Activated CD8-positive, alpha-beta memory T cell treated with anti-CD3 and anti-CD28 coated beads for 36 hours (primary cell): ENCODE measurements around the gene KIZ. TPM values are rescaled to one million over a fixed set of nuclear protein-coding genes. Genes with fewer than 3 reads are reported as not detected.

ENCODE experiments used
- CTCF ChIA-PET: fragments of 350-600 bp; sonication (Branson Sonifier 250); formaldehyde crosslinking; loops from one replicate; lab custom pipeline; 2021; ENCODE audit warnings: antibody characterized with exemption; lab: Charles Lee
- POLR2A ChIA-PET: fragments of 350-600 bp; sonication (Branson Sonifier 250); formaldehyde crosslinking; loops from one replicate; lab custom pipeline; 2021; ENCODE audit warnings: antibody characterized with exemption; lab: Charles Lee
- total RNA-seq, 2 experiments: library from RNA; stranded (reverse); gene quantifications; one replicate each; pipeline ENCODE4 v1.2.3, GENCODE V29; 2021

Gene KIZ
- total RNA-seq = 10 to 100 TPM in 1 of 2 experiments, 1 to 10 TPM in 1; 9.2 to 10.1 TPM

- ChIA-PET CTCF (interaction anchor here (1.3 to 1.5 kb wide), 2 partner anchors 20 to 380 kb away, joined by 3 read pairs; no protein-coding TSS in a partner anchor), POLR2A (no interaction called here)
Measured at GRCh38 chr20:21125849-21126580, at the start of gene KIZ. KIZ (plus strand) TSS chr20:21126082; CDS start chr20:21126116, 34 bp downstream.

GRCh38 chr20:21077809-21078345 is 48.0 kb upstream of the KIZ start:
- ChIA-PET CTCF (no interaction called here), POLR2A (no interaction called here)

DNA sequence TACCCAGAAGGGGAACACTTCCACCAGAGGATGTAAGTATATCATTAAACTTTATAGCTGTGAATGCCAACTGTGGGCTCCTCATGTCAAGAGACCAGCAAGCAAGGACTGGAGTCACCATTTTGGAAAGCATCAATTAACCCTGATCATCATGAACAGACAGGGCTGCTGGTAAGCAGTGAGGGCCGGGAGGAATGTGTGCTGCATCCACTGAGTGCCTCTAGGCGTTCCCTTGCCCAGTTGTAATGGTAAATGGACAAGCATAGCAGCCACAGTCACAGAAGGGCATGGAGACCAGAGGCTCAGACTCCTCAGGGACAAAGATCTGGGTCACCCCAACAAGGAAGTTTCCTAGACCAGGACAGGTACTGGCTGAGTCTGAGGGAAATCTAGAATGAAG is 43.3 kb upstream of the KIZ start:
- CTCF ChIA-PET = no interaction called here
- POLR2A ChIA-PET = no interaction called here

DNA sequence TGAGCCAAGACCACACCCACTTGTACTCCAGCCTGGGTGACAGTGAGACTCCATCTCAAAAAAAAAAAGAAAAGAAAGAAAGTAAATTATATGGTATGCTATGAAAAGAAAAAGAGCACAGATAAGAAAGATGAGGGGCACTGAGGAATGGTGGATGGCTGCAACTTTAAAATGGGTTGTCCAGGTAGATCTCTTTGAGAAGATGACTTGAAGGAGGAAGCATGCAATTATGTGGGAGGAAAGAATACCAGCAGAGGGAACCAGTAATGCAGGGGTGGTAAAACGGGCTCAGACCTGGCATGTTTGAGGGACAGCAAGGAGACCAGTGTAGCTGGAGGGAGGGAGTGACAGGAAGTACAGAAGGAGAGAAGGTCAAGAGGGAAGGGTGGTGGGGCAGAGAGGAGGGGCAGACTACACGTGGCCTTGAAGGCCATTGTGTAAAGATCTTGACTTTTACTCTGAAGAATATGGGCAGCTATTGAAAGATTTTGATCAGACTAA is 42.0 kb upstream of the KIZ start:
- ChIA-PET POLR2A (no interaction called here), CTCF (interaction anchor here (1.2 kb wide), 1 partner anchor 25 kb away, joined by 3 read pairs; no protein-coding TSS in a partner anchor)

- POLR2A ChIA-PET = no interaction called here
Measured at GRCh38 chr20:21087862-21088540, 37.9 kb upstream of the KIZ start.

GRCh38 chr20:21089391-21089790 is 36.5 kb upstream of the KIZ start:
- ChIA-PET POLR2A (no interaction called here), CTCF (no interaction called here)

More at GRCh38 chr20:21087862-21088540, 37.9 kb upstream of the KIZ start:
- CTCF ChIA-PET = no interaction called here

DNA sequence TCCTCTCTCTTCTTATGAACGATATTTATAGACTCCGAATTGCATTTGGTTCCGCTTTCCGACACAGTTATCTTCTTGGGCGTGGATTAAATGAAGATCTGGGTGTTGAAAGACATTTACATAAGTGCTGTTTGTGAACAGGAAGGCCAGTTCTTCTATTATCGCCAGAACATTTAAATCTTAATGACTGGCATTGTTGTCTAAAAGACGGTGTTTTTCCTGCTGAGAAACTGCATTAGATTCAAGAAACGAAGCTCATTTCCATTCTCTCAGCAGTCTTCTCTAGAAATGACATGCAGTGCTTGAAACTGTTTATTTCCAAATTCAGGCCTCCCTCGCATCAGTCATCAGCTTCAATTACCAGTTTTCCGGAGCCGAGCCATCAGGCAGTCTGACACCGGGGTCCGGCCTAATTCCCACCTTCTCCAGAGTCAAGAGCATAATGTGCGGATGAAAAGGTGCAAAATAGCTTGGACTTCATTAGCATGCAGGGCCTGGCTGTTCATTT is 35.7 kb upstream of the KIZ start:
- ChIA-PET POLR2A (no interaction called here), CTCF (no interaction called here)

DNA sequence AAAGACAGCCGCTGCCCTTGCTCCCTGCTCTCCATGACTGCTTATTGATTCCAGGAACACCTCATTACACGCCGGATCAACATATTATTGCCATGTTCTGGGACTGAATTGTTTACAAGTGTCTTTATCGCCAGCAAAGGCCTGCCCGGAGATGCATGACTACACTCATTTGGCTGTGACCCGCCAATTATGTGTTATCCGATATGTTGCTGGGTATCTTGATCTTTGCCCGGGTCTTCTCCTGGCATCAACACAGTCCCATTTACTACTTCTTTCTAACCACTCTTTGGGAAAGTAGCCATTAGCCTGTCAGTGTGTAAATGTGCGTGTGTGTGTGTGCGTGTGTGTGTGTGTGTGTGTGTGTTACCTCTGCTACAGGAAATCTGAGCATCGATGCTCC is 35.2 kb upstream of the KIZ start:
- CTCF ChIA-PET = no interaction called here
- POLR2A ChIA-PET = no interaction called here

DNA sequence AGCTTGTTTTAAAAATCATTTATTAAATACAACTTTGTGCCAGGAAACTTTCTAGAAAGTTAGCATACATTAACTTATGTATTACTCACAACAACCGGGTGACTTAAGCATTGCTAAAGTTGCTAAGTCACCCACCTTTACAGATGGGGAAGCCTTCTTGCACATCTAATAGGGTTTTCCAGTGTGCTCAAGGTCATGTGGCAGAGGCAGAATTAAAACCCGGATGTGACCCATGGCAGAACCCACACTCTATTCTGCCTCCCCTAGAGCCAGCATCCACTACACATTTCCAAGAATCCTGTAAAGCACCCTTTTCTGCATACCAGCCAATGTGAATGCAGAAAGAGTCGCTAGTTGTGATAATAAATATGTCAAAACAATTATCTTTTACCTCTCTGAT is 33.1 kb upstream of the KIZ start:
- ChIA-PET POLR2A (no interaction called here), CTCF (no interaction called here)

- POLR2A ChIA-PET = no interaction called here
- CTCF ChIA-PET = no interaction called here
Measured at GRCh38 chr20:21096321-21097043, 29.4 kb upstream of the KIZ start.

DNA sequence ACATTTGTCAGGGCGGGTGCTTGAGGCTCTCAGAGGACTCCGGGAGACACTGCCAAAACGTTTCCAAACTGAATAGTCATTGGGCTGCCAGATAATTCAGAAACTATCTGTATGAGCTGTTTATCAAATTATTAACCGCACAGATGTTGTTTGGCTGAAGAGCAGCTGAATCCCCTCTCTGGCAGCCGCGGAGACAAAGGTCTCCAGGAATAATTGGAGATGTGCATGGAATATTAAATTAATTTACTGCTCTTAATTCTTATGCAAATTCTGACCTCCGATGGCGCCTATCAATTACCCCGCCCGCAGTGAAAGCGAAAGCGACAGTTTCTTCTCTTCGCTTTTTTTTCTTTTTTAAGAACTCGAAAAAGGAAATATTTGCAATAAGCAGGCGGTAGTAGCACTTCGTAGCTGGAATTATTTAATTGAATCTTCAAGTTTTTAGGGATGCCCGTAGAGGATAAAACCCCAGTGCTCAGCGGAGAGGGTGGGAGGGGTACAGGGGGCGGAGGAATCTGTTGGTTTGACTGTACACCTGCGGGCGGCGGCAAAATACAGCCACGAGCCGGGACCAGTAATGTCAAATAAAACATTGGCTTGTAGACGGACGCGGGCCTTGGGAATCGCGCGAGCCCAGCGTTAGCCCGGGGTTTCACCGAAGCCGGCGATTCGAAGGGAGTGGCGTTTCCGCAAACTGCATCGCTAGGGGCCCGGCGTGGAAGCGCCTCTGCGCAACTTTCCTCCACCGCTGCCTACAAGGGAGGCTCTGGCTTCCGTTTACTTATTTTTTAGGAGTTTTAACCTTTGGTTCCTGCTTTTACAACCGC is 25.9 kb upstream of the KIZ start:
- CTCF ChIA-PET = interaction anchor here (0.7 kb wide), 1 partner anchor 405 kb away, joined by 5 read pairs; no protein-coding TSS in a partner anchor

DNA sequence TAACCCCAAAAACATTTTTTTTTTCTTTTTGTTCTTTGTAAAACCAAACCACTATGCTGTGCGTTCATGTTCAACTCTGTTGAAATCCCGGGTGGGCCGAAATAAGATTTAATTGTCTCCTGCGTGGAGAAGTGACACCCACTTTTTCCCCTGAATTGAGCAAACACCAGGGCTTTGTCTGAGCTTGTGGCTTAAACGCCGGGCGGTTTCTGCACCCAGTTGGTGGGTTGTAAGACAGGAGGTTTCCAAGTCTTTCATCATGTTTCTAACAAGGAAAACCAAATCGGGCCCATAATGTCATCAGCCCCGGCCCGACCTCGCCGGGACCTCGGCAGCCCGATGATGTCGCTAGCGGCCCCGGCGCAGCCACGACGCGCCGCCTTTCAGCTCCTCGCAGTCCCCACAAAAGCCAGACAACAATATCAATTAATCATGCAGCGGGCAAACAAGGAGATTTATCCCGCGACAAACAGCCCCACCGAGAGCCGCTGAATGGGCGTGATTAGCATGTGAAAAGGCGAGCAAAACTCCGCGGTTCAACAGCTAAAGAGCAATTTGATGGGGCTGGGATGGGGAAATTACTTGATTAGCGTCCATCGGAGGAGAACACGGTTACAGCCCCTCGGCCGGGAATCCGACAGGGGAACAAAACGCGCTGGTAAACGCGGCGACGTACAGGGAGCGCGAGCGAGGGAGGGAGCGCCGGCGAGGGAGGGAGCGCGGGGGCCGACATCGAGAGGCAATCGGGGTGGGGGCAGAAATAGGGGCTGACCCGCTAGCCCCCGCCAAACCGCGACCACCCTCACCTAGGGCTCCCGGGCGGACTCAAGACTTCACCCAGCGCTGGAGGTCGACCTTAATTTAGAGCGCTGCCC is 25.1 kb upstream of the KIZ start:
- POLR2A ChIA-PET = interaction anchor here (0.7 to 1.1 kb wide), 2 partner anchors 22 to 205 kb away, joined by 3 read pairs; no protein-coding TSS in a partner anchor

More for the DNA sequence above, 25.9 kb upstream of the KIZ start:
- POLR2A ChIA-PET = no interaction called here

GRCh38 chr20:21101453-21101931 is 24.4 kb upstream of the KIZ start:
- CTCF ChIA-PET = interaction anchor here (0.8 to 1.0 kb wide), 2 partner anchors 27 to 28 kb away, joined by 3 read pairs; no protein-coding TSS in a partner anchor
- POLR2A ChIA-PET = interaction anchor here (0.7 to 1.1 kb wide), 2 partner anchors 21 to 204 kb away, joined by 3 read pairs; no protein-coding TSS in a partner anchor

More for the DNA sequence above, 25.1 kb upstream of the KIZ start:
- CTCF ChIA-PET = interaction anchor here (0.7 to 1.0 kb wide), 3 partner anchors 27 to 404 kb away, joined by 3 to 5 read pairs (median 3); no protein-coding TSS in a partner anchor

- POLR2A ChIA-PET = interaction anchor here (1.1 kb wide), 1 partner anchor 204 kb away, joined by 3 read pairs; no protein-coding TSS in a partner anchor
- CTCF ChIA-PET = interaction anchor here (0.6 to 1.0 kb wide), 3 partner anchors 26 to 445 kb away, joined by 3 to 6 read pairs (median 3); no protein-coding TSS in a partner anchor
Measured at GRCh38 chr20:21101932-21102575, 23.8 kb upstream of the KIZ start.

GRCh38 chr20:21102603-21103311 is 23.1 kb upstream of the KIZ start:
- ChIA-PET POLR2A (no interaction called here), CTCF (interaction anchor here (0.6 to 0.7 kb wide), 2 partner anchors 226 to 444 kb away, joined by 3 to 6 read pairs; no protein-coding TSS in a partner anchor)
